ENCODE results near the gene ABHD14A.

DNA sequence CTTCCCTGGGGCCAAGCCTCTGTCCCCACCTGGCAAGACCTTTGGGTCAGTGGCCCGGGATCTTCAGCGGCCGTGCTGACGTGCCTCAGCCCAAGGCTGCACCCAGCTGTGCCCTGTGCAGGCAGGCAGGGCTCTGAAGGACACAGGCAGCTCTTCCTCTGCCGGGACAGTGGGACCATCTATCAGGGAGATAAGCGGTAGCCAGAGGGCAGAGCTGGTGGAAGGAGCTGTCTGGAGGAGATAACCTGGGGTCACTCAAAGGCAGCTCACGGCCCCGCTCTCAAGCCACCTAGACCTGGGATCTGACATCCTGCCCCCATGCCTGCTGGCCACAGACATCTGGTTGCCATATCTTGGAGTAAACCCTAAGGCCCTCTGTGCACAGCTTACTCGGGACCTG is 54.2 kb downstream of the ABHD14A start:
- TF ChIP-seq, protein P1, sequence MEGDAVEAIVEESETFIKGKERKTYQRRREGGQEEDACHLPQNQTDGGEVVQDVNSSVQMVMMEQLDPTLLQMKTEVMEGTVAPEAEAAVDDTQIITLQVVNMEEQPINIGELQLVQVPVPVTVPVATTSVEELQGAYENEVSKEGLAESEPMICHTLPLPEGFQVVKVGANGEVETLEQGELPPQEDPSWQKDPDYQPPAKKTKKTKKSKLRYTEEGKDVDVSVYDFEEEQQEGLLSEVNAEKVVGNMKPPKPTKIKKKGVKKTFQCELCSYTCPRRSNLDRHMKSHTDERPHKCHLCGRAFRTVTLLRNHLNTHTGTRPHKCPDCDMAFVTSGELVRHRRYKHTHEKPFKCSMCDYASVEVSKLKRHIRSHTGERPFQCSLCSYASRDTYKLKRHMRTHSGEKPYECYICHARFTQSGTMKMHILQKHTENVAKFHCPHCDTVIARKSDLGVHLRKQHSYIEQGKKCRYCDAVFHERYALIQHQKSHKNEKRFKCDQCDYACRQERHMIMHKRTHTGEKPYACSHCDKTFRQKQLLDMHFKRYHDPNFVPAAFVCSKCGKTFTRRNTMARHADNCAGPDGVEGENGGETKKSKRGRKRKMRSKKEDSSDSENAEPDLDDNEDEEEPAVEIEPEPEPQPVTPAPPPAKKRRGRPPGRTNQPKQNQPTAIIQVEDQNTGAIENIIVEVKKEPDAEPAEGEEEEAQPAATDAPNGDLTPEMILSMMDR (conservative IDR thresholded peaks at IDR 0.05 in 1 of 2, IDR thresholded peaks at IDR 0.05 in 1 of 2; ENCODE audit: extremely low read depth in 1 of 2, insufficient read depth in 1 of 2, low read depth in 1 of 2, low read length in 2 of 2): no peak
- TF ChIP-seq EZH2 (IDR thresholded peaks at IDR 0.05; ENCODE audit: borderline replicate concordance, low read length): no peak

Data from mammary epithelial cell (primary cell).